Fibroblast of peridontal ligament (primary cell): ENCODE results near the gene KRTAP9-4.
"Not testable (repeated sequence)": the region's sequence is repeated elsewhere in the genome, so short reads cannot be mapped to it uniquely, and the experiment has no call there.

Experiments used
- DNase-seq: peaks from one replicate; pipeline ENCODE4 v3.0.0-alpha.2; 2010; ENCODE audit errors: extremely low read depth

Gene KRTAP9-4, protein sequence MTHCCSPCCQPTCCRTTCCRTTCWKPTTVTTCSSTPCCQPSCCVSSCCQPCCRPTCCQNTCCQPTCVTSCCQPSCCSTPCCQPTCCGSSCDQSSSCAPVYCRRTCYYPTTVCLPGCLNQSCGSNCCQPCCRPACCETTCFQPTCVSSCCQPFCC

DNA sequence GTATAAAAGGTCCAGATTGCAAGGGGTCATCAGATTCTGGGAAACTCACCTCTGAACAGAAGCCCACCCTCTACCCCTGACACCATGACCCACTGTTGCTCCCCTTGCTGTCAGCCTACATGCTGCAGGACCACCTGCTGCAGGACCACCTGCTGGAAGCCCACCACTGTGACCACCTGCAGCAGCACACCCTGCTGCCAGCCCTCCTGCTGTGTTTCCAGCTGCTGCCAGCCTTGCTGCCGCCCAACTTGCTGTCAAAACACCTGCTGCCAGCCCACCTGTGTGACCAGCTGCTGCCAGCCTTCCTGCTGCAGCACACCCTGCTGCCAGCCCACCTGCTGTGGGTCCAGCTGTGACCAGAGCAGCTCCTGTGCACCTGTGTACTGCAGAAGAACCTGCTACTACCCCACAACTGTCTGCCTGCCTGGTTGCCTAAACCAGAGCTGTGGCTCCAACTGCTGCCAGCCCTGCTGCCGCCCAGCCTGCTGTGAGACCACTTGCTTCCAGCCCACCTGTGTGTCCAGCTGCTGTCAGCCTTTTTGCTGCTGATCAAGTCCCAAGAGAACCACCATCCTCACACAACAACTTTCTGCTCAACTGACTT is at the start of gene KRTAP9-4:
TSS of gene KRTAP9-4 (plus strand) at position 51 of the 604 bp plus-strand sequence. CDS start at position 85, 34 bp downstream.
- not testable (repeated sequence) for DNase-seq

DNA sequence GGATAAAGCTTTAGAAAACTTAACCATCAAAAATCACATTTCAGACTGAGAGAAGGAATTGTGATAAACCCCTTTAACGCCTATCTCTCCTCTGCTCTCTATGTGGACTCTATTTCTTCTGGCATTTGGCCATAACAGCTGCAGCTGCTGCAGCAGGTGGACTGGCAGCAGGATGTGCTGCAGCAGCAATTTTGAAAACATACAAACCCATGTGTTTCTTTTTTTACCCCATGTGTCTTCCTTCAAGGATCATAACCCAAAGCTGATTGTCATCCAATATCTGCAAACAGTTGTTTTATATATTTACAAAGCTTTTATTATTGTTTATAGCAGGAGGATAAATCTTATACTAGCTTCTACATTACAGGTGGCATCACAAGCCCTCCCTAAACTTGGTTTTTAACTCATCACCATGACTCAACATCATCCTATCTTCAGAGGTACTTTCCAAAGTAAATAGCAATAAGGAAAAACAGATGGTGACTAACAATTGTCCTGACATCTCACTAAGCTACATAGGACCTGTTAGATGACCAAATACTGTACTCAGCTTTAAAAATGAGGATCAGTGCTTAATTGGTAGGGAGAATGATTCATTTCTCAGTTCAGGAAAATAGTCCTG is 37.5 kb upstream of the KRTAP9-4 start:
- peak; percentile 46 for DNase-seq

DNA sequence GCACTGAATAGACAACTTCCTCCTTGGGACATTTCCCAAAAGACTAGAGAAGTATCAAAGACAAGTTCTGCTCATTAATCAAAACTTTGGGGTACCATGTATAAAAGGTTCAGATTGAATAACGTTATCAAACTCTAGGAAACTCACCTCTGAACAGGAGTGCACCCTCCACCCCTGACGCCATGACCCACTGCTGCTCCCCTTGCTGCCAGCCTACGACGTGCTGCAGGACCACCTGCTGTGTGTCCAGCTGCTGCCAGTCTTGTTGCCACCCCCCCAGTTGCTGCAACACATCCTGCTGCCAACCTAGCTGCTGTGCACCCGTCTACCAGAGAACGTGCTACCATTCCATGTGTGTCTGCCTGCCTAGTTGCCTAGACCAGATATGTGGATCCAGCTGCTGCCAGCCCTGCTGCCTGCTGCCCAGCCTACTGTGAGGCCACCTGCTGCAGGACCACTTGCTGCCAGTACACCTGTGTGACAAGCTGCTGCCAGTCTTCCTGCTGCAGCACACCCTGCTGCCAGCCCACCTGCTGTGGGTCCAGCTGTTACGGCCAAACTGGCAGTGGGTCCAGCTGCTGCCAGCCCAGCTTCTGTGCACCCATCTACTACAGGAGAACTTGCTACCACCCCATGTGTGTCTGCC is 36.8 kb upstream of the KRTAP9-4 start:
- no peak for DNase-seq

DNA sequence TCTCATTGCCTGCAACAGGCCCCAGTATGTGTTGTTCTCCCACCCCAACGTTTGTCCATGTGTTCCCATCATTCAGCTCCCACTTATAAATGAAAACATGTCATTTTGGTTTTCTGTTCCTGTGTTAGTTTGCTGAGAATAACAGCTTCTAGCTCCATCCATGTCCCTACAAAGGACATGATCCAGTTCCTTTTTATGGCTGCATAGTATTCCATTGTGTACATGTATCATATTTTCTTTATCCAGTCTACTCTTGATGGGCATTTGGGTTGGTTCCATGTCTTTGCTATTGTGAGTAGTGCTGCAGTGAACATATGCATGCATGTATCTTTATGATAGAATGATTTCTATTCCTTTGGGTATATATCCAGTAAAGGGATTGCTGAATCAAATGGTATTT is 33.8 kb upstream of the KRTAP9-4 start:
- no peak for DNase-seq

DNA sequence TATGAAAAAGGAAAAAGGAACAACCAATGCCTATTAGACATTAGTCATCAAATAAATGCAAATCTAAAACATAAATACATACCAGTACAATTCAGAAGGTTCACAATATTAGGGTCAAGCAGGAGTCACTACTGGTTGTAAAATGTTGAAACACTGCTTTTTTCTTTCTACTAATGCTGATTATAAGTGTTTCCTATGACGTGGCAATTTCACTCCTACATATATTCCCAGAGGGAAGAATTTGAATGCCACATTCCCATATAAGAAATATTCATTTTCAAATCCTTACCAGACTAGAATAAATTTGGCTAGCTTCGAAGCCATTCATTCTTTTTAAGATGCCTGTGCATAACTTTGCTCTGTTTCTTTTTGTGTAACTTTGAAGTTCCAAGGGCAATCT is 25.7 kb upstream of the KRTAP9-4 start:
- DNase-seq = peak; percentile 58

DNA sequence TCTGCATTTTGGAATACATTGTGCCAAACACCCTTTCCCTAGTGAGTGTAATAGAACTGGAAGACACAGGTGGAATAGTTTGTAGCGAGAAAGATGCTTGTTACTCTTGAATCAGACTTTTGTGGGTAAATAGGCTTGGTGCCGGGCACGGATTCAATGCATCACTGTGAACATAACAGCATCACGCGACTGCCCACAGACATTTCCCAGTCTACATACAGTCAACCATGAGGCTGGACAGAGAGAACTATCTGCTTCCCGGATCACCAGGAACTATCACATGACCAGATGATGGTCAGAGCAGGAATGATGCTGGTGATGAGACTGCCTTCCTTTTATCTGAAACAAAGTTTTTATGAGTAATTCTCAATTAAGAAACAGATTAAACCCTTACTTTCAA is 23.4 kb upstream of the KRTAP9-4 start:
- DNase-seq = no peak

DNA sequence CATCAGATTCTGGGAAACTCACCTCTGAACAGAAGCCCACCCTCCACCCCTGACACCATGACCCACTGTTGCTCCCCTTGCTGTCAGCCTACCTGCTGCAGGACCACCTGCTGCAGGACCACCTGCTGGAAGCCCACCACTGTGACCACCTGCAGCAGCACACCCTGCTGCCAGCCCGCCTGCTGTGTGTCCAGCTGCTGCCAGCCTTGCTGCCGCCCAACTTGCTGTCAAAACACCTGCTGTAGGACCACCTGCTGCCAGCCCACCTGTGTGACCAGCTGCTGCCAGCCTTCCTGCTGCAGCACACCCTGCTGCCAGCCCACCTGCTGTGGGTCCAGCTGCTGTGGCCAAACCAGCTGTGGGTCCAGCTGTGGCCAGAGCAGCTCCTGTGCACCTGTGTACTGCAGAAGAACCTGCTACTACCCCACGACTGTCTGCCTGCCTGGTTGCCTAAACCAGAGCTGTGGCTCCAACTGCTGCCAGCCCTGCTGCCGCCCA is 22.8 kb upstream of the KRTAP9-4 start, which contains the start of gene KRTAP9-2:
TSS of gene KRTAP9-2 (plus strand) at position 51 of the 498 bp plus-strand sequence. CDS start at position 58, 7 bp downstream.
- not testable (repeated sequence) for DNase-seq

DNA sequence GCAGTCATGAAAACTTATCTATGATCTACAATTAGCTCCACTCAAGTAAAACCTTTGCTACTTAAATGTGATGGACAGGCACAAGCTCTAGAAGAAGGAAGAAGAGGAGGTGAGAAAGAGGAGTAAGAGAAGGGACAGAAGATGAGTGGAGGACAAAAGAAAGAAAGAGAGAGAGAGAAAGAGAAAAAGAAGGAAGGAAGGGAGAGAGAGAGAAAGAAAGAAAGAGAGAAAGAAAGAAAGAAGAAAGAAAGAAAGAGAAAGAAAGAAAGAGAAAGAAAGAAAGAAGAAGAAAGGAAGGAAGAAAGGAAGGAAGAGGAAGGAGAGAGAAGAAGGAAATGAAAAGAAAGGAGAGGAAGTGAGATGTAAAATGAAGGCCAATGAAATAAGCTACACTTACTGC is 19.4 kb upstream of the KRTAP9-4 start:
- DNase-seq = no peak

DNA sequence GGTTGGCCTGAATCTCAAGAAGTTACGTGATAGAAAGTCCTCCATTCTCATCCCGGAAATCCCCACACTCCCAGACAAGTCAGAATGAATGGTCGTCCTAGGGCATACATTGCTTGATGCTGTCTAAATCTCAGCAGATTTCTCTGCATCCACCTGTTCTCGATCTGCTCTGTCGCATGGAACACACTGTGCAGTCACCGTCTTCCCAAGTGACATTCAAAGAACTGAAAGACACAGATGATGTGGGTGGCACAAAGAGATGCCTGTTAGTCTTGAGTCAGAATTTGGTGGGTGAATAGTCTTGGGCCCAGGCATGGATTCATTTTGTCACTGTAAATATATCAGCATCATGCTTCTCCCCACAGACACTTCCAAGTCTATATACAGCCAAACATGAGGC is 17.8 kb upstream of the KRTAP9-4 start:
- no peak for DNase-seq

DNA sequence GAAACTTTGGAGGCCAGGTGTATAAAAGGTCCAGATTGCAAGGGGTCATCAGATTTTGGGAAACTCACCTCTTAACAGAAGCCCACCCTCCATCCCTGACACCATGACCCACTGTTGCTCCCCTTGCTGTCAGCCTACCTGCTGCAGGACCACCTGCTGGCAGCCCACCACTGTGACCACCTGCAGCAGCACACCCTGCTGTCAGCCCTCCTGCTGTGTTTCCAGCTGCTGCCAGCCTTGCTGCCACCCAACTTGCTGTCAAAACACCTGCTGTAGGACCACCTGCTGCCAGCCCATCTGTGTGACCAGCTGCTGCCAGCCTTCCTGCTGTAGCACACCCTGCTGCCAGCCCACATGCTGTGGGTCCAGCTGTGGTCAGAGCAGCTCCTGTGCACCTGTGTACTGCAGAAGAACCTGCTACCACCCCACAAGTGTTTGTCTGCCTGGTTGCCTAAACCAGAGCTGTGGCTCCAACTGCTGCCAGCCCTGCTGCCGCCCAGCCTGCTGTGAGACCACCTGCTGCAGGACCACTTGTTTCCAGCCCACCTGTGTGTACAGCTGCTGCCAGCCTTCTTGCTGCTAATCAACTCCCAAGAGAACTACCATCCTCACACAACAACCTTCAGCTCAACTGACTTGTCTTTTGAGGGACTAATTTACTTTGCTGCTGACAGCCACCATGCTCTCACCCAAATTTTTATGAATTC is 16.9 kb upstream of the KRTAP9-4 start, which contains the start of gene KRTAP9-3:
TSS of gene KRTAP9-3 (plus strand) at position 51 of the 707 bp plus-strand sequence. CDS start at position 104, 53 bp downstream.
- DNase-seq = not testable (repeated sequence)

DNA sequence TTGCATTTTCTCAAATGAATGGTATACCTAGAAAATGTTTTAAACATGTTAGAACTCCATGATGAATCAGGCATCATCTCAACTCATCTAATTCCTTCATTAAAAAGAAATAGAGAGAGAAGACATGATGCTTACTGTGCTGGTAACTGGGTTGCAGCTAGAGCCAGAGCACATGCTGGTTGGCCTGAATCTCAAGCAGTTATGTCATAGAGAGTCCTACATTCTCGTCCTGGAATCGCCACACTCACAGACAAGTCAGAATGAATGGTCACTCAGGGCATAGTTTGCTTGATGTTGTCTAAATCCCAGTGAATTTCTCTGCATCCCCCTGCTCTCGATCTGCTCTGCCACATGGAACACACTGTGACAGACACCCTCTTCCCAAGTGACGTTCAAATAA is 12.4 kb upstream of the KRTAP9-4 start:
- not testable (repeated sequence) for DNase-seq

DNA sequence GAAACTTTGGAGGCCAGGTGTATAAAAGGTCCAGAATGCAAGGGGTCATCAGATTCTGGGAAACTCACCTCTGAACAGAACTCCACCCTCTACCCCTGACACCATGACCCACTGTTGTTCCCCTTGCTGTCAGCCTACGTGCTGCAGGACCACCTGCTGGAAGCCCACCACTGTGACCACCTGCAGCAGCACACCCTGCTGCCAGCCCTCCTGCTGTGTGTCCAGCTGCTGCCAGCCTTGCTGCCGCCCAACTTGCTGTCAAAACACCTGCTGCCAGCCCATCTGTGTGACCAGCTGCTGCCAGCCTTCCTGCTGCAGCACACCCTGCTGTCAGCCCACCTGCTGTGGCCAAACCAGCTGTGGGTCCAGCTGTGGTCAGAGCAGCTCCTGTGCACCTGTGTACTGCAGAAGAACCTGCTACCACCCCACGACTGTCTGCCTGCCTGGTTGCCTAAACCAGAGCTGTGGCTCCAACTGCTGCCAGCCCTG is 11.5 kb upstream of the KRTAP9-4 start, which contains the start of gene KRTAP9-8:
TSS of gene KRTAP9-8 (plus strand) at position 51 of the 489 bp plus-strand sequence. CDS start at position 104, 53 bp downstream.
- DNase-seq = not testable (repeated sequence)

DNA sequence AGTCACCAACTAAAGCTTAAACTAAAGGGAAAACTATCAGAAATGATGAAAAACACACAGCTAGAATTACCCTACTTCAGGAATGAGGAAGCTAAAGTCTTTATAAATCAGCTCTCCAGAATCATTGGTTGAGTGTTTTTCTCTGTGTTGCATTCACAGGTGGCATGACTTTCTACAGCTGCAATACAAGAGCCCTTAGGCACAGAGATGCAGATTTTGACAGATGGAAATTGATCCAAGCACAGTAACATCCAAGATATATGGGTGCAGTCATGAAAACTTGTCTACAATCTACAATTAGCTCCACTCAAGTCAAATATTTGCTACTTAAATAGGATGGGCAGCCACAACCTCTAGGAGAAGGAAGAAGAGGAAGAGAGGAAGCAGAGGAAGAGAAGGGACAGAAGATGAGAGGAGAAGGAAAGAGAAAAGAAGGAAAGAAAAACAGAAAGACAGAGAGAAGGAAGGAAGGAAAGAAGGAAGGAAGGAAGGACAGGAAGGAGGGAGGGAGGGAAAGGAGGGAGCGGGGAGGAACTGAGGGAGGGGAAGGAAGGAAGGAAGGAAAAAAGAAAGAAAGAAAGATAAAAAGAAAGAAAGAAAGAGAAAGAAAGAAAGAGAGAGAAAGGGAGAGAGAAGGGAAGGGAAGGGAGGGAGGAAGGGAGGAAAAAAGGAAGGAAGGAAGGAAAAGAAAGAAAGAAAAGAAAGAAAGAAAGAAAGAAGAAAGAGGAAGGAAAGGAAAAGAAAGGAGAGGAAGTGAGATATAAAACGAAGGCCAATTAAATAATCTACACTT is 2.3 kb upstream of the KRTAP9-4 start:
- DNase-seq = not testable (repeated sequence)

DNA sequence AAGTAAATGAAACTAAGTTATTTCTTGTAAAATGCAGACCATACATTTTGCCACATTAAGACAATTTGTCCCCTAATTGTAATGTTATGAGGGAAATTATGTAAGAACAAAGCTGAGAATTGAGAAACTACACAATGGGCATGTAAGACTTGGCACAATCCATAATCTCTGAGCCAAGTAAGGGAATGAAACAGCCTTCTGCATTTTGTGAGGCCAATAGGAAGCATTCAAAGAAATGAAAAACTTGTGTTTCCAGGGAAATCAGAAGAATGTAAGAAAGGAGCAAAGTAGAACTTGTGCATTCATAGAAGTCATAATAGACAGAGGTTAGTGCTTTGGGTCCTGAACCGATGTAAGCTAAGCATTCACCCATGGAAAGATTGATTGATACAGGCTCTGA is 1.8 kb downstream of the KRTAP9-4 start:
- peak; percentile 58 for DNase-seq

DNA sequence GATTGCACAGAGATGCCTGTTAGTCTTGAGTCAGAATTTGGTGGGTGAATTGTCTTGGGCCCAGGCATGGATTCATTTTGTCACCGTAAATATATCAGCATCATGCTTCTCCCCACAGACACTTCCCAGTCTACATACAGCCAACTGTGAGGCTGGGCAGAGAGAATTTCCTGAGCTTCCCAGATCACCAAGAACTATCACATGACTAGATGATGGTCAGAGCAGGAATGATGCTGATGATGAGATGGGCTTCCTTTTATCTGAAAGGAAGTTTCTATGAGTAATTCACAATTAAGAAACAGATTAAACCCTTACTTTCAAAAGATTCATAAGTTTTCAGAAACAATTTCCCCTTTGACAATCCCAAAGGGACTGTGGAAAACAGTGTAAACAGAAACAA is 5.4 kb downstream of the KRTAP9-4 start:
- DNase-seq = peak; percentile 30

DNA sequence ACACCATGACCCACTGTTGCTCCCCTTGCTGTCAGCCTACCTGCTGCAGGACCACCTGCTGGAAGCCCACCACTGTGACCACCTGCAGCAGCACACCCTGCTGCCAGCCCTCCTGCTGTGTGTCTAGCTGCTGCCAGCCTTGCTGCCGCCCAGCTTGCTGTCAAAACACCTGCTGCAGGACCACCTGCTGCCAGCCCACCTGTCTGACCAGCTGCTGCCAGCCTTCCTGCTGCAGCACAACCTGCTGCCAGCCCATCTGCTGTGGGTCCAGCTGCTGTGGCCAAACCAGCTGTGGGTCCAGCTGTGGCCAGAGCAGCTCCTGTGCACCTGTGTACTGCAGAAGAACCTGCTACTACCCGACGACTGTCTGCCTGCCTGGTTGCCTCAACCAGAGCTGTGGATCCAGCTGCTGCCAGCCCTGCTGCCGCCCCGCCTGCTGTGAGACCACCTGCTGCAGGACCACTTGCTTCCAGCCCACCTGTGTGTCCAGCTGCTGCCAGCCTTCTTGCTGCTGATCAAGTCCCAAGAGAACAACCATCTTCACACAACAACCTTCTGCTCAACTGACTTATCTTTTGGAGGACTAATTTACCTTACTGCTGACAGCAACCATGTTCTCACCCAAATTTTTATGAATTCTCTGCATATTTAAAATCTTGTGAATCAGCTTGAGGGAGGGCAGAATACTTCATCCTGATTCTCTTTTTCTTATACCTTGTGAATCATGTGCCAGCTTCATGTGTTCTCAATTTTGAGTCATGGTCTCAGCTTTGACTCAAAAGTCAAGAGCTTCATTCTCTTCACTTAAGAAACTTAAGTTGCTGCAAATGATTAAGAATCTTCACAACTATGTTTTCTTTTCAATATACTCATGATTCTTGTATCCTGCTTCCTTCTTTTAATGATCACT is 6.1 kb downstream of the KRTAP9-4 start, which contains the start of gene KRTAP9-9:
TSS of gene KRTAP9-9 (plus strand) at position 4 of the 910 bp plus-strand sequence.
- DNase-seq = peak; percentile 49

DNA sequence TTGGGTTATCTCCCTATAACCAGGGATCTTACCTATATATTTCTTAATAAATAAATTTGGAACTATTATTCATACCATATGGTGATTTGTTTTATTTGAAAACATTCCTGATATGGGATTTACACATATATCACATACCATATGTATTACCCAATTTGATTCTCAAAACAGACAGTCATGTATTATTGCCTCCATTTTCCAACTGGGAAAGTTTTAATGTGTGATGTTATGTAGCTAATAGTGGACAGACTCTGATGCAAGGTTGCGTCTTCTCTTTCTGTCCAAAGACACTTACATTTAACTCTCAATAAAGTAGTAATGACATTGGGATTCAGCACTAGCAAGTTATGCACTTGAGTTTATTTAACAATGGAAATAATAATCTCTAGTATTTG is 6.8 kb downstream of the KRTAP9-4 start:
- peak; percentile 31 for DNase-seq

DNA sequence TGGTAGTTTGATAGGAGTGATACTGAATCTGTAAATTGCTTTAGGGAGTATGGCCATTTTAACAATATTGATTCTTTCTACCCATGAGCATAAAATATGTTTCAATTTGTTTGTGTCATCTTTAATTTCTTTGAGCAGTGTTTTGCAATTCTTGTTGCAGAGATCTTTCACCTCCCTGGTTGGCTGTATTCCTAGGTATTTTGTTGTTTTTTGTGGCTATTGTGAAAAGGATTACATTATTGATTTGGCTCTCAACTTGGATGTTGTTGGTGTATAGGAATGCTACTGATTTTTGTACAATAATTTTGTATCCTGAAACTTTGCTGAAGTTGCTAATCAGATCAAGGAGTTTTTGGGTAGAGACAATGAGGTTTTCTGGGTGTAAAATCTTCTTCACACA is 8.9 kb downstream of the KRTAP9-4 start:
- DNase-seq = peak; percentile 73

DNA sequence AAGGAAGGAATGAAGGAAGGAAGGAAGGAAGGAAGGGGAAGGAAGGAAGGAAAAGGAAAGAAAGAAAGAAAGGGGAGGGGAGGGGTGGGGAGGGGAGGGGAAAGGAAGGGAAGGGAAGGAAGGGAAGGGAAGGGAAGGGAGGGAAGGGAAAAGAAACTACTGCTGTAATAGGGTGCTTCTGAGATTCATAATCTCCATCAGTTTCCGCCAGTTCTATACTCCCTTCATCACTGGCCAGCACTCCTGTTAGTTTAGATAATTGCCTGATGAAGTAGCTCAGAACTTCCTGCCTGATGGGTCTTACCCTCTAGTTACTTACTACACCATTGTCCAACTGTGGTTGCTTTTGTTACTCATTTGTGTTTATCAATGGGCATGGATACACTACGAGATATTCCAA is 13.7 kb downstream of the KRTAP9-4 start:
- DNase-seq = no peak
